Natural killer cell treated with Interleukin-12 subunit alpha and Interleukin-12 subunit beta and Interleukin-15 and Interleukin-18, amount 100 ng/mL, for 72 hours (primary cell): ENCODE results near the gene ITIH3. TPM values are rescaled to one million over a fixed set of nuclear protein-coding genes. Genes with fewer than 3 reads are reported as not detected.

Source experiments
- ATAC-seq, 2 donors: fragments of 150-1000 bp; cut with Tn5 transposase in 1 of 2; sonication (Bioruptor Pico), chemical (Tn5 transposase) in 1 of 2; 2 replicates each; pipeline ENCODE4 v1.10.0; 2021
- DNase-seq: peaks from one replicate; pipeline ENCODE4 v3.0.0; 2022; ENCODE audit warnings: low spot score
- H3K27ac Mint-ChIP-seq, 2 donors: 1 replicate in 1 of 2; 2 replicates in 1 of 2; pipeline ENCODE4 v1.8.0; 2022; ENCODE audit warnings: mixed read lengths in 2 of 2, mild to moderate bottlenecking in 1 of 2, moderate library complexity in 1 of 2
- H3K27me3 Mint-ChIP-seq, 2 donors: 1 replicate in 1 of 2; 2 replicates in 1 of 2; pipeline ENCODE4 v1.8.0; 2022; ENCODE audit warnings: mixed read lengths in 2 of 2
- H3K36me3 Mint-ChIP-seq: one replicate; pipeline ENCODE4 v1.8.0; 2022; ENCODE audit warnings: mixed read lengths
- H3K4me1 Mint-ChIP-seq, 2 donors: 1 replicate in 1 of 2; 2 replicates in 1 of 2; pipeline ENCODE4 v1.8.0; 2022; ENCODE audit warnings: low read depth in 2 of 2, mixed read lengths in 2 of 2, mild to moderate bottlenecking in 1 of 2
- H3K4me3 Mint-ChIP-seq: one replicate; pipeline ENCODE4 v1.8.0; 2022; ENCODE audit warnings: mixed read lengths
- H3K9me3 Mint-ChIP-seq: 2 replicates; pipeline ENCODE4 v1.8.0; 2022; ENCODE audit warnings: mixed read lengths
- total RNA-seq, 2 donors: library from RNA; stranded (reverse); gene quantifications; one replicate each; pipeline ENCODE4 v1.2.3, GENCODE V29; 2022

ITIH3 gene
- total RNA-seq, 2 donors from 2014 or later = not detected

DNA sequence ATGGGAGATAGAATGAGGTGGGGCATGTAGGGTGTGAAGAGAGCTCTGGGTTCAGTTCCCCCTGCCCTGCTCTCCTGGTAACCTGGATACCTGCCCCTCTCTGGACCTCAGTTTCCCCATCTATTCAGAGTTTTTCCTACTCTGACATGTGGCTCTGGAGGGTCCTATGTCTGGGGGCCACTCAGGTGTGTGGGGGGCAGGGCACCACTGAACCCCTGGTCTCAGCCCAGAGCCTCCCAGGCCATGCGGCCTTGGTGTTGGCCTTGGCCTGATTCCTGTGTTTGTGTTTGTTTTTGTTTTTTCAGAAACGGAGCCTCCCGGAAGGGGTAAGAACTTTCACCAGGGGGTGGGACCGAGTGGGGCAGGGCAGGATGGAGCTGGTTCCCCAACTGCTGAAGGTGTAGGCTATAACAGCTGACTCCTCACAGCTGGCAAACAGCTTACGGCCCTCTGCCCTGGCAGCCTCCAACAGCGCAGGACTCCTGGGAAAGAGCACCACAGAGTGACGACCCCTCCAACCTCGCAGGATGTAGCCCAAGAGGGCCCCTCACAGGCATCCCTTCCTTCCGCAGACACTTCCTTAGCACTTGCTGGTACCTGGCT, 803 bp downstream of the ITIH3 start:
- no peak for ATAC-seq
- H3K27me3 Mint-ChIP-seq = no peaks in the 10 kb centered on the region

DNA sequence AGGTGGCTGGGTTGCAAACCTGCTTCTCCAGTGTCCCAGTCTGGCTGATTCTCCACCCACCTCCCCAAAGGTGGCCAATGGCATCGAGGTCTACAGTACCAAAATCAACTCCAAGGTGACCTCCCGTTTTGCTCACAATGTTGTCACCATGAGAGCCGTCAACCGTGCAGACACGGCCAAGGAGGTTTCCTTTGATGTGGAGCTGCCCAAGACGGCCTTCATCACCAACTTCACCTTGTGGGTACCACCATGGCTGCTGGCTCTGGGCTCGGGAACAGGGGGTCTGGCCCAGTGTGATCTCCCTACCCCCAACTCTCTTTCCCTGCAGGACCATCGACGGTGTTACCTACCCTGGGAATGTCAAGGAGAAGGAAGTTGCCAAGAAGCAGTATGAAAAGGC, 1.8 kb downstream of the ITIH3 start:
- Mint-ChIP-seq H3K9me3 (no peaks in the 10 kb centered on the region), H3K4me3 (no peak overlapping the region), H3K36me3 (no peaks in the 10 kb centered on the region), H3K27me3 (no peaks in the 10 kb centered on the region), H3K4me1 (no peaks in the 10 kb centered on the region), H3K27ac (no peak overlapping the region)
- ATAC-seq (no peak), DNase-seq (no peak)

More for the DNA sequence above, 803 bp downstream of the ITIH3 start:
- Mint-ChIP-seq H3K36me3 (no peaks in the 10 kb centered on the region), H3K9me3 (no peaks in the 10 kb centered on the region), H3K4me3 (no peak overlapping the region), H3K27ac (no peak overlapping the region), H3K4me1 (no peaks in the 10 kb centered on the region)
- no peak for DNase-seq

DNA sequence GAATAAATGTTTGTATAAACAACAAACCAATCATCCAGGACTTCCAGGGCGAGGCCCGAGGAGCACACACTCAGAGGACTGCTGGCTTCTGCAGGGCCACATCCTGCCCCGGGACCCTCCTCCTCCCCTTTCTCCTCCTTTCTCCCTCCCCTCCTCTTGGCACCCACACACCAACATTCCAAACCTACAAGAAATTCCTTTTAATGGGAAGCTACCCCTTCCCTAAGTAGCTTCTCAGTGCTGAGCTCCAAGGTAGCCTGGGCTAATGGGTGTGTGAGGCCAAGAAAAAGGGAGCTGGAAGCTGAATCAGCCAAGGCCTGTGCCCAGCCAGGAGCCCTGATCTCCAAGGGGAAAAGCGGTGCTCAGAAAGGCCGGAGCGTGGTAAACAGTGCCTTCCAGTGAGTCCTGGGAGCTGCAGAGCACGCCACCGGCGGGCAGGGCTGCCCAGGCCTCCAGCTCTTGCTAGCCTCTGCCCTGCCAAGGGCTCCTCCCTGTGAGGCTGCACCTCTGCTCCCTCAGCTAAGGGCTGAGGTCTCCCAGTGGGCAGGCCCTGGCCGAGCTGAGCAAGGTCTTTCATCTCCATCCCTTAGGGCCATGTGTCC, 3.9 kb downstream of the ITIH3 start:
- no peaks in the 10 kb centered on the region for H3K36me3 Mint-ChIP-seq
- H3K27me3 Mint-ChIP-seq = no peaks in the 10 kb centered on the region
- no peak overlapping the region for H3K27ac Mint-ChIP-seq
- H3K4me3 Mint-ChIP-seq = no peak overlapping the region
- DNase-seq (no peak), ATAC-seq (peak in 1 of 2 donors; percentile 6)
- no peaks in the 10 kb centered on the region for H3K4me1 Mint-ChIP-seq
- H3K9me3 Mint-ChIP-seq = no peaks in the 10 kb centered on the region

DNA sequence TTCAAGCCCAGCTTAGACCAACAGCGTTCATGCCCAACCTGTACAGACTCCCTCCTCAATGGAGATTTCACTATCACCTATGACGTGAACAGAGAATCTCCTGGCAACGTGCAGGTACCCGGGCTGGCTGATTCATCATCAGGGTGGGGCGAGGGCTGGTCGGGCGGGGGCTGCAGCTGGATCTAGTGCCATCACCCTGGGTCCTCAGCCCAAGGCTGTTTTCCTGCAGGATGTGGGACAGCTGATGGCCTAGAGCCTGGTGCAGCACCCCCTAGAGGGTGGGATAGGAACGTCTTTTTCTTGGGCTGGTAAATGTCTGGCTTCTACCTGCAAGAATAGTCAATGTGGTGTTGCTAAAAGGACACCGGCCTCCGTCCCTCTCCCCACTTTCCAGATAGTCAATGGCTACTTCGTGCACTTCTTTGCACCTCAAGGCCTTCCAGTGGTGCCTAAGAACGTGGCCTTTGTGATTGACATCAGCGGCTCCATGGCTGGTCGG, 4.4 kb downstream of the ITIH3 start:
- Mint-ChIP-seq H3K4me3 (no peak overlapping the region), H3K27ac (no peak overlapping the region), H3K4me1 (no peaks in the 10 kb centered on the region), H3K36me3 (no peaks in the 10 kb centered on the region), H3K27me3 (no peaks in the 10 kb centered on the region), H3K9me3 (no peaks in the 10 kb centered on the region)
- DNase-seq (no peak), ATAC-seq (peak in 1 of 2 donors; percentile 36)

DNA sequence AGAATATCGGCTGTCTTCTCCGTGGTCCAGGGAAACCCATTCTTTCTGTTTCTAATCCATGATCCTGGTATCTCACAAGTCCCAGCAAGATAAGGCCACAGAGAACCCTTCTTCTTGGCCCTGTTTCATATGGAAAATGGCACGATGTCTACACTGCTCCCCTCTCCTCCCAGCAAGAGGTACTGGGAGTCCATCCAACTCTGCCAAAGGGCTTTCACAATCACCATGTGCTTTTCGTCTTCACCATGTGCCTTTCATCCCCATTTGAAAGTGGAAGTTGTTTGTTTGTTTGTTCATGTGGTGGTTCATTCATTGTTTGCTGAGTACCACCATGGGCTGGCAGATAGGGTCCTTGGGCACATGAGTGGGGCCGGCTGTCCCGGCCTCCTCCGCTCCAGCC, 5.5 kb downstream of the ITIH3 start:
- Mint-ChIP-seq H3K36me3 (no peaks in the 10 kb centered on the region), H3K4me1 (no peaks in the 10 kb centered on the region), H3K27ac (no peak overlapping the region), H3K9me3 (no peaks in the 10 kb centered on the region), H3K27me3 (no peaks in the 10 kb centered on the region), H3K4me3 (no peak overlapping the region)
- DNase-seq (no peak), ATAC-seq (no peak)

DNA sequence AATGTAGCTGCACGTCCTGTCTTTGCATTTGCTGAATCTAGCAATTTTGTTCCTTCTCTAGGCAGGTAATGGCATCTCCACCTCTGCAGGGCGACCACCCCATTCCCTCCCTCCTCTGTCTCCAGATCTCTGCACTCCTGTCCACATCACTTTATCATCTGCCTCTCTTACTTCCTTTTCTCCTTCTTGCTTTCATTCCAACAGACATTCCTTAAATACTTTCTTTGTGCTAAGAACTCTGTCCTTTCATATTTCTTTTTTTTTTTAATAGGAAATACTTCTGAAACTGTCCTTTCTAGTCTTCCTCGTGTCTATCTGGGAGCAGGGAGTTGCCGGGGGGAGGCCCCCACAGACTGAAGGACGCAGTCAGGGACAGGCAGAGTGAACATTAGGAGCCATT, 7.2 kb downstream of the ITIH3 start:
- H3K4me3 Mint-ChIP-seq = no peak overlapping the region
- no peak overlapping the region for H3K27ac Mint-ChIP-seq
- DNase-seq = no peak
- no peak for ATAC-seq
- H3K36me3 Mint-ChIP-seq = no peaks in the 10 kb centered on the region
- H3K27me3 Mint-ChIP-seq = no peaks in the 10 kb centered on the region
- no peaks in the 10 kb centered on the region for H3K9me3 Mint-ChIP-seq
- no peaks in the 10 kb centered on the region for H3K4me1 Mint-ChIP-seq

DNA sequence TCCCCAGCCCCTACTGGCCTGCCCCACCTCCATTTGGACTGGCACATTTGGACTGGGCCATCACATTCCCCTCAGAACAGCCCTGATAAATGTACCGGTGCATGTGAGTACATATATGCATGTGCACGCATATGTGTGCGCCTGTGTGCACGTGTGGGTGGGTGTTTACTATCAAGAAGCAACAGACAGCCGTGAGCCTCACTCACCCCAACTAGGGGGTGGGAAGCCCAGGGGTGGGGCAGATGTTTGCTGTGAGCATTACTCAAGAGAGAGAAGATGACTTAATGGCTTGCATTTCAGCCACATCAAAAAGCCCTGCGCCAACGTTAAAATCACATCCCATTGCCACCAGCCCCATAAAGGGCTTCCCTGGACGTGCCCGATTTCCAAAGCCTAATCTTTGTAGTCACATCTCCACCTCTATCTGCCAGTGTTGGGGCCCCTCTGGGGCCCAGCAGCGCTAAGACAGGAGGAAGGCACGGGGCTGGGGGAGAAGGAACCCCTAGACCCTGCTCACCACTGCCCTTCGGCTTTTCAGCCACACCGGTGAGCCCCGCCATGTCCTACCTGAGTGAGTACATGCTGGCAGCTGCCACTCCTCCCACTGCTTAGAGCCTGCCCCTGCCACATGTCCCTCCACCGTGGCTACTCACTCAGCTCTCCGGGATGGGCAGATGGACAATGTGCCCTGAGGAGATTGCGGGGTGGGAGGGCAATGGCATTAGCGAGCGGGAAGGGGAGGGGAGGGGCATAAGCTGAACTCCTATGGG, 10.9 kb downstream of the ITIH3 start:
- Mint-ChIP-seq H3K4me3 (no peak overlapping the region), H3K9me3 (no peaks in the 10 kb centered on the region), H3K27me3 (peaks cover 0 to 8% of the 10 kb centered on the region in 2 donors), H3K36me3 (no peaks in the 10 kb centered on the region), H3K4me1 (no peaks in the 10 kb centered on the region), H3K27ac (no peak overlapping the region)
- no peak for ATAC-seq
- DNase-seq = no peak

DNA sequence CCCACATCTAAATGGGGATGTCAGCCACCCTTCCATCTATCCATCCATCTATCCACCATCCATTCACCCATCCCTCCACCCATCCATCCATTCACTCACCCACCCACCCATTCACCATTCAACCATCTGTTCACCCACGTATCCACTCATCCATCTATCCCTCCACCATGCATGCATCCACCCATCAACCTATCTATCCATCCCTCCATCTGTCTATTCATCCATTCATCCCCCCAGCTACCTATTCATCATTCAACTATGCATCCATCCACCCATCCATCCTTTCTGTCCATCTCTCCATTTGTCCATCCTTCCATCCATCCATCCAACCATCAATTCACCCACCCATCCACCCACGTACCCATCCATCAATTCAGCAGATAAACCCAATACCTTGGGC, 14.6 kb downstream of the ITIH3 start:
- Mint-ChIP-seq H3K27ac (no peak overlapping the region), H3K36me3 (no peaks in the 10 kb centered on the region), H3K4me3 (no peak overlapping the region), H3K9me3 (no peaks in the 10 kb centered on the region), H3K4me1 (no peaks in the 10 kb centered on the region), H3K27me3 (peaks cover 0 to 8% of the 10 kb centered on the region in 2 donors)
- no peak for DNase-seq
- ATAC-seq = no peak

DNA sequence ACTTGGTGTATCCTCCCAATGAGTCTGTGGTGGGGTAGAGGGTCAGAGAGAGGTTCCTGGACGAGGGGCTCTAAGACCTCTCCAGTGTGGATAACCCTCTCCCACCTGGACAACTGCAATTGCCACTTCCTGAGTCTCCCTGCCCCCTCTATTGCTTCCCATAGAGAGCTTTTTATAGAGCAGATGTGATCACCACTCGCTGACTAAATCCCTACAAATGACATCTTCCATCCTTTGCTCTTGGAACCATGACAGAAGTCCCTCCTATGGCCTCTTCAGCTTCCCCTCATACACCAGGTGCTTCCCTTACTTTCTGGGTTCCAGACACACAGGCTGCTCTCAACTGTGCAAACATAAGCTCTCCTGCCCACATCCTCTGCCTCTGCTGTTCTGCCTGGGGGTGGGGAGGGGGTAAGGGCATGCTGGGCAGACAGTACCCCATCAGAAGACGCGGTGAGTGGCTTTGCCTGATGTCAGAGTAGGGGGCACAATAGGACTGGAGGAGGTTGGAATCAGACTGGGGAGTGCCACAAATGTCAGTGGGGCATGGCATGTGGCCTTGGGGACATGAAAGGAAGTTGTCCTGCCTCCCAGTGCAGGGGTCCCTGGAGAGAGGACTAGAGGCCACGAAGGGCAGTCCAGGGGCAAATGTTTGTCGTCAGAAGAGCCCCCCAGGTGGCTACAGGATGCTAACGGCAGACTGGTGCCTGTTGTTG, 15.2 kb downstream of the ITIH3 start:
- H3K4me1 Mint-ChIP-seq = no peaks in the 10 kb centered on the region
- H3K4me3 Mint-ChIP-seq = no peak overlapping the region
- H3K27ac Mint-ChIP-seq = no peak overlapping the region

DNA sequence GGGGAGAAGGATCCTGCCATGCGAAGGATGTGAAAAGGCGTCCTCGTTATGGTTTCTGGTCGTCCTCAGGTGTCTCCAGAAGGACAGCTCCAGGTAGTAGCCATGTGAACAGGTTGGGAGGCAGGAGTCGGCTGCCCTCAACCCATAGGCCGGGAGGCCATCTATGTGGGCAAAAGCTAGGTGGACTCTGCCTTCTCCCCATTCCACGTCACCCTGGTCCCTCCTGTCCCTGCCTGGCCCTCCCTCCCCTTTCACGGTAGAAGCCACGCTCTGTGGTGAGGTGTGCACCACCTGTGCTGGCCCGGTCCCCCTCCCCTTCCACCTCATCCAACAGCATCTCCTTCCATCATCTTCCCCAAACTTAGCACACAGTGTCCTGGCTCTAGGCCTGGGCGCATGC, 16.3 kb downstream of the ITIH3 start:
- no peak overlapping the region for H3K4me3 Mint-ChIP-seq

More for the DNA sequence above, 15.2 kb downstream of the ITIH3 start:
- Mint-ChIP-seq H3K9me3 (no peaks in the 10 kb centered on the region), H3K36me3 (no peaks in the 10 kb centered on the region), H3K27me3 (peaks cover 0 to 8% of the 10 kb centered on the region in 2 donors)
- DNase-seq = no peak
- ATAC-seq = no peak

DNA sequence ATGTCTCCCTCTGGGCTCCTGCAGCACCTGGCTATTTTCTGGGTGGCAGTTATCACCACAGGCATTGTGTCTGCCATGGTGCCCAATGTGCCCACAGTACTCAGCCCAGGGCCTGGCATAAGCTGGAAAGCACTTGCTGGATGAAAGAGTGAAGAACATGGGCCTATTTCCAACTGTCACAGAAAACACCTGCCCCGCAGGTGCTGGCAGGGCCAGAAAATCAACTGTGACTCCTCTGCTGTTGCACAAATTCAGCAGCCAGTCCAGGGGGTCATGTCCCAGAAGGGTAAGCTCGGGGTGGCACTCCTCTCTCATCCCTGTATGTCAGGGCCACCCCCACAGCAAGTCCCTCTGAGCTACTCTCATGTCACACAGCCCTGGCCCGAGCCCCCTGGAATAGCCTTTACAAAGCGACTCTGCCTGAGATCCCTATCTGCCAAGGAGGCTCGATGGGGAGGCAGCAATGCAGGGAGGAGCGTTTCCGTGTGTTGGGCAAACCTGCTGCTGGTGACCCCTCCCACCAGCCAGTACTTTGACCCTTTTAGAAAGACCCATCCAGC, 16.9 kb downstream of the ITIH3 start:
- Mint-ChIP-seq H3K9me3 (no peaks in the 10 kb centered on the region), H3K4me3 (no peak overlapping the region), H3K4me1 (no peaks in the 10 kb centered on the region), H3K27ac (no peak overlapping the region), H3K36me3 (no peaks in the 10 kb centered on the region), H3K27me3 (peaks cover 0 to 8% of the 10 kb centered on the region in 2 donors)
- DNase-seq (no peak), ATAC-seq (no peak)

More for the DNA sequence above, 16.3 kb downstream of the ITIH3 start:
- Mint-ChIP-seq H3K27ac (no peak overlapping the region), H3K9me3 (no peaks in the 10 kb centered on the region), H3K27me3 (peaks cover 0 to 8% of the 10 kb centered on the region in 2 donors), H3K36me3 (no peaks in the 10 kb centered on the region), H3K4me1 (no peaks in the 10 kb centered on the region)
- DNase-seq (no peak), ATAC-seq (no peak)

DNA sequence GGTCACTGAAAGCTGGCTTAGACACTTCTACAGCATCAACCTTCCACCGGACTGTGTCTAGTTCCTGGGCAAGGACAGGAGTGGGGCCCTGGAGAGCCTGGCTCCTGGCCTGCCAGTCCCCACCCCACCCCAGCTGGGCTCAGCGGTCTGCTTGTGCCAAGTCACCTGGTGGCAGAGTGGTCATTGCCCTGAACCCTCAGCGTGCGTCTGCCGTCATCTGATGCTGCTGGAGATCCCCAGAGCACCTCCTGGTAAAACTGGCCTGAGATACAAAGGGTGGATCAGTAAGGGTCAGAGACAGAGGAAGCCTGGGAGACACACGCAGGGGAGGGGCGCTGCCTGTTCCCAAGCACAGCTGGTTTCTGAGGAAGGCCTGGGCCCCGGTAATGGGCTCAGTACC, 19.2 kb downstream of the ITIH3 start:
- DNase-seq = no peak
- H3K4me1 Mint-ChIP-seq = no peaks in the 10 kb centered on the region
- no peaks in the 10 kb centered on the region for H3K36me3 Mint-ChIP-seq
- ATAC-seq = no peak
- H3K27ac Mint-ChIP-seq = no peak overlapping the region
- H3K9me3 Mint-ChIP-seq = no peaks in the 10 kb centered on the region
- H3K4me3 Mint-ChIP-seq = no peak overlapping the region
- peaks cover 0 to 8% of the 10 kb centered on the region in 2 donors for H3K27me3 Mint-ChIP-seq

DNA sequence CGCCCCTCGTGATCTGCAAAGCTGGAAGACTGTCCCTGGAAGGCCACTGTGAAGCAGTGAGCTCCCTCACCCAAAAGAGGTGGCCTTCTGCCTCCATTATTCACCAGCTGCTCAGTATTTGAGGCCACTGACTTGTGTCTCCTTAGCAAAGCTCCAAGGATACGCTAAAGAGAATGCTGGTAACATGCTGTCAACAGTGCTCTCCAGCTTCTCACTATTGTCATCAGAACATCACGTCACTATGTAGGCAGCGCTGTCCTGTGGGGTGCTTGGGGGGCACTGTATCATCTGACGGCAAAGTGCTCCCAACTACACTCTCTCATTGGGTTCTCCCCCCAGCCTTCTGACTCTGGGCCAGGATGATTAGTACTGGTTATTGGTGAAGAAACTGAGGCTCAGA, 21.6 kb downstream of the ITIH3 start:
- Mint-ChIP-seq H3K9me3 (no peaks in the 10 kb centered on the region), H3K4me1 (no peaks in the 10 kb centered on the region), H3K27me3 (no peaks in the 10 kb centered on the region), H3K36me3 (no peaks in the 10 kb centered on the region), H3K4me3 (no peak overlapping the region), H3K27ac (no peak overlapping the region)
- DNase-seq = no peak
- no peak for ATAC-seq
